Ectodermal cell (in vitro differentiated cells): ENCODE data around the gene ZNF14.
"Not testable (repeated sequence)": the region's sequence is repeated elsewhere in the genome, so short reads cannot be mapped to it uniquely, and the experiment has no call there.

Source experiments
- H3K27ac ChIP-seq: 2 replicates; pipeline ENCODE4 v1.7.0; 2013; ENCODE audit warnings: mild to moderate bottlenecking, low read depth, low read length; ENCODE audit not compliant: insufficient read depth, poor library complexity, severe bottlenecking
- H3K27me3 ChIP-seq: 2 replicates; pipeline ENCODE4 v1.7.0; 2013; ENCODE audit warnings: mild to moderate bottlenecking, low read length; ENCODE audit not compliant: insufficient read depth, control insufficient read depth, poor library complexity, severe bottlenecking
- H3K36me3 ChIP-seq: one replicate; pipeline ENCODE4 v1.7.0; 2013; ENCODE audit warnings: low read length; ENCODE audit not compliant: control insufficient read depth, insufficient read depth
- H3K4me1 ChIP-seq: one replicate; pipeline ENCODE4 v1.7.0; 2013; ENCODE audit warnings: low read length; ENCODE audit not compliant: control insufficient read depth, insufficient read depth
- H3K4me3 ChIP-seq: 2 replicates; pipeline ENCODE4 v1.7.0; 2013; ENCODE audit warnings: low read depth, low read length, control low read depth; ENCODE audit not compliant: insufficient read depth
- H3K9me3 ChIP-seq: 2 replicates; pipeline ENCODE4 v1.7.0; 2013; ENCODE audit warnings: mild to moderate bottlenecking, low read length, moderate library complexity; ENCODE audit not compliant: control insufficient read depth
- WGBS, 2 experiments: methylation state at CpG; one replicate each; pipeline ENCODE4 v1.1.7; 2013; ENCODE audit warnings: missing lambda C conversion rate in 2 of 2; 5-methylcytosine and 5-hydroxymethylcytosine counted together

Gene ZNF14

GRCh38 chr19:19745496-19746285 lies 12.8 kb upstream of the ZNF14 start:
- WGBS, 2 experiments: 89 to 94% methylated on average over 17 of the region's 17 CpGs
- Histone ChIP-seq H3K27me3 (no peaks in the 10 kb centered on the region), H3K4me3 (no peak overlapping the region), H3K27ac (no peak overlapping the region), H3K36me3 (no peaks in the 10 kb centered on the region), H3K9me3 (no peaks in the 10 kb centered on the region), H3K4me1 (no peaks in the 10 kb centered on the region)

- Histone ChIP-seq H3K27me3 (no peaks in the 10 kb centered on the region), H3K4me1 (no peaks in the 10 kb centered on the region)
- WGBS, 2 experiments: 93 to 94% methylated on average over 17 of the region's 17 CpGs
These were observed 11.7 kb upstream of the ZNF14 start for GRCh38 chr19:19744641-19745040.

GRCh38 chr19:19743921-19744320 lies 11.0 kb upstream of the ZNF14 start:
- H3K27me3 ChIP-seq, H3K36me3 ChIP-seq, H3K4me1 ChIP-seq, H3K27ac ChIP-seq, H3K4me3 ChIP-seq, H3K9me3 ChIP-seq: not testable (repeated sequence)
- 86 to 91% methylated on average over 6 of the region's 6 CpGs for WGBS, 2 experiments

More at GRCh38 chr19:19744641-19745040, 11.7 kb upstream of the ZNF14 start:
- H3K9me3 ChIP-seq: no peaks in the 10 kb centered on the region
- no peaks in the 10 kb centered on the region for H3K36me3 ChIP-seq
- no peak overlapping the region for H3K27ac ChIP-seq
- H3K4me3 ChIP-seq: no peak overlapping the region

GRCh38 chr19:19743176-19743575 lies 10.3 kb upstream of the ZNF14 start:
- Histone ChIP-seq H3K27ac (no peak overlapping the region), H3K36me3 (no peaks in the 10 kb centered on the region), H3K4me3 (no peak overlapping the region), H3K27me3 (no peaks in the 10 kb centered on the region), H3K9me3 (no peaks in the 10 kb centered on the region), H3K4me1 (no peaks in the 10 kb centered on the region)
- 89 to 90% methylated on average over 6 of the region's 6 CpGs for WGBS, 2 experiments

GRCh38 chr19:19742773-19743172 lies 9.9 kb upstream of the ZNF14 start:
- H3K4me1 ChIP-seq: no peaks in the 10 kb centered on the region
- H3K27ac ChIP-seq: no peak overlapping the region
- no peak overlapping the region for H3K4me3 ChIP-seq
- 92 to 93% methylated on average over 9 of the region's 9 CpGs for WGBS, 2 experiments
- H3K9me3 ChIP-seq: no peaks in the 10 kb centered on the region
- no peaks in the 10 kb centered on the region for H3K36me3 ChIP-seq
- no peaks in the 10 kb centered on the region for H3K27me3 ChIP-seq

- WGBS, 2 experiments: 93 to 95% methylated on average over 7 of the region's 7 CpGs
These were observed 8.3 kb upstream of the ZNF14 start for GRCh38 chr19:19741184-19741583.

GRCh38 chr19:19740755-19741154 lies 7.8 kb upstream of the ZNF14 start:
- H3K4me1 ChIP-seq: no peaks in the 10 kb centered on the region

More at GRCh38 chr19:19741184-19741583, 8.3 kb upstream of the ZNF14 start:
- H3K4me3 ChIP-seq: no peak overlapping the region
- no peaks in the 10 kb centered on the region for H3K27me3 ChIP-seq
- H3K36me3 ChIP-seq: no peaks in the 10 kb centered on the region
- no peak overlapping the region for H3K27ac ChIP-seq
- H3K4me1 ChIP-seq: no peaks in the 10 kb centered on the region
- no peaks in the 10 kb centered on the region for H3K9me3 ChIP-seq

GRCh38 chr19:19738564-19738963 lies 5.7 kb upstream of the ZNF14 start:
- Histone ChIP-seq H3K4me3 (no peak overlapping the region), H3K9me3 (no peaks in the 10 kb centered on the region), H3K27ac (no peak overlapping the region), H3K36me3 (no peaks in the 10 kb centered on the region), H3K27me3 (no peaks in the 10 kb centered on the region), H3K4me1 (no peaks in the 10 kb centered on the region)
- 80% methylated on average over 1 of the region's 1 CpG; no CpG with 5 or more reads in 1 of the 2 experiments for WGBS, 2 experiments

More at GRCh38 chr19:19740755-19741154, 7.8 kb upstream of the ZNF14 start:
- H3K4me3 ChIP-seq: no peak overlapping the region
- no peak overlapping the region for H3K27ac ChIP-seq
- no peaks in the 10 kb centered on the region for H3K36me3 ChIP-seq
- 91 to 92% methylated on average over 18 of the region's 18 CpGs for WGBS, 2 experiments
- no peaks in the 10 kb centered on the region for H3K27me3 ChIP-seq
- H3K9me3 ChIP-seq: no peaks in the 10 kb centered on the region

- no peaks in the 10 kb centered on the region for H3K4me1 ChIP-seq
- H3K27ac ChIP-seq: no peak overlapping the region
- no peak overlapping the region for H3K4me3 ChIP-seq
- H3K9me3 ChIP-seq: no peaks in the 10 kb centered on the region
- H3K36me3 ChIP-seq: no peaks in the 10 kb centered on the region
- WGBS, 2 experiments: 87 to 88% methylated on average over 8 of the region's 8 CpGs
- no peaks in the 10 kb centered on the region for H3K27me3 ChIP-seq
These were observed 4.8 kb upstream of the ZNF14 start for GRCh38 chr19:19737559-19738332.

- Histone ChIP-seq H3K4me1 (no peaks in the 10 kb centered on the region), H3K27ac (no peak overlapping the region), H3K27me3 (no peaks in the 10 kb centered on the region), H3K36me3 (peaks cover 9% of the 10 kb centered on the region), H3K9me3 (peaks cover 4% of the 10 kb centered on the region), H3K4me3 (no peak overlapping the region)
- WGBS, 2 experiments: 95% methylated on average over 2 of the region's 2 CpGs
These were observed 11.0 kb downstream of the ZNF14 start for GRCh38 chr19:19721896-19722295.
